Esophagus muscularis mucosa (tissue), 4 donors: ENCODE measurements around the gene PKHD1. TPM values are rescaled to one million over a fixed set of nuclear protein-coding genes. Genes with fewer than 3 reads are reported as not detected.

Experiments
- DNase-seq: peaks from one replicate; pipeline ENCODE4 v3.0.0-alpha.2; 2017; ENCODE audit errors: extremely low spot score
- H3K27ac ChIP-seq, 4 donors: fragments of 200-600 bp; sonication (generic); replicated peaks in 1 of 4; 1 replicate in 3 of 4; 2 replicates in 1 of 4; pipeline ENCODE4 v1.5.1; 2016 to 2019; ENCODE audit warnings: mild to moderate bottlenecking in 1 of 4
- H3K27me3 ChIP-seq, 4 donors: fragments of 200-600 bp; sonication (generic); one replicate each; pipeline versions ENCODE4 v1.5.1 to v1.6.0; 2016 to 2019
- H3K36me3 ChIP-seq, 4 donors: fragments of 200-600 bp; sonication (generic); one replicate each; pipeline ENCODE4 v1.5.1; 2016 to 2019
- H3K4me1 ChIP-seq, 4 donors: fragments of 200-600 bp; sonication (generic); one replicate each; pipeline ENCODE4 v1.5.1; 2016 to 2019
- H3K4me3 ChIP-seq, 4 donors: fragments of 200-600 bp; sonication (generic); 1 replicate in 2 of 4; 2 replicates in 2 of 4; pipeline ENCODE4 v1.5.1; 2016 to 2019; ENCODE audit warnings: mild to moderate bottlenecking in 4 of 4, moderate library complexity in 1 of 4
- H3K9me3 ChIP-seq, 4 donors: fragments of 200-600 bp; sonication (generic); 1 replicate in 3 of 4; 2 replicates in 1 of 4; pipeline ENCODE4 v1.5.1; 2016 to 2019
- CTCF ChIP-seq, 3 experiments: fragments of 200-600 bp in 2 of 3; fragments of 450-650 bp in 1 of 3; sonication (generic) in 2 of 3; IDR thresholded peaks; one replicate each; pipeline ENCODE4 v1.5.1; 2017 to 2019; ENCODE audit warnings: antibody characterized with exemption in 3 of 3, mild to moderate bottlenecking in 2 of 3, moderate library complexity in 1 of 3
- EP300 ChIP-seq: sonication (generic); formaldehyde crosslinking; IDR thresholded peaks from one replicate; pipeline ENCODE4 v1.6.1; 2017; ENCODE audit warnings: antibody characterized with exemption
- POLR2A ChIP-seq: fragments of 450-650 bp; IDR thresholded peaks from one replicate; pipeline ENCODE4 v1.6.1; 2017; ENCODE audit warnings: antibody characterized with exemption, moderate library complexity, mild to moderate bottlenecking, low read depth
- POLR2AphosphoS5 ChIP-seq, 2 donors: sonication (generic); formaldehyde crosslinking; IDR thresholded peaks; one replicate each; pipeline ENCODE4 v1.6.1; 2017; ENCODE audit warnings: antibody characterized with exemption in 2 of 2
- WGBS: methylation state at CpG from one replicate; pipeline ENCODE4 v1.1.5; 2018; 5-methylcytosine and 5-hydroxymethylcytosine counted together
- intact Hi-C: fragments of 100-400 bp; cut with DNase I; formaldehyde crosslinking; loops from one replicate; pipeline ENCODE4 v1.15.1; 2023
- total RNA-seq, 4 donors: library from RNA; depleted of rRNA; stranded (reverse); fragments of >200 nt; gene quantifications; one replicate each; pipeline versions ENCODE4 v1.1.0 to v1.2.1, GENCODE V29; 2016

Gene PKHD1
- total RNA-seq, 4 donors from 2014 or later, result under 0.01 TPM; not detected in 3

- intact Hi-C loops, result no loop called here
- H3K27ac ChIP-seq, result no peak overlapping the region
Observed at GRCh38 chr6:51824940-51825339, 262.5 kb downstream of the PKHD1 start.

GRCh38 chr6:51820555-51820954 is 266.9 kb downstream of the PKHD1 start:
- Histone ChIP-seq H3K9me3 (no peaks in the 10 kb centered on the region), H3K27ac (no peak overlapping the region), H3K27me3 (no peaks in the 10 kb centered on the region), H3K4me3 (no peak overlapping the region), H3K4me1 (no peaks in the 10 kb centered on the region), H3K36me3 (no peaks in the 10 kb centered on the region)
- DNase-seq, result no peak
- intact Hi-C loops, result no loop called here
- no peak for TF ChIP-seq EP300

More at GRCh38 chr6:51824940-51825339, 262.5 kb downstream of the PKHD1 start:
- DNase-seq, result no peak
- Histone ChIP-seq H3K36me3 (no peaks in the 10 kb centered on the region), H3K27me3 (no peaks in the 10 kb centered on the region), H3K9me3 (no peaks in the 10 kb centered on the region), H3K4me3 (no peak overlapping the region), H3K4me1 (no peaks in the 10 kb centered on the region)
- TF ChIP-seq EP300 (no peak), POLR2A (no peak), POLR2AphosphoS5 (IDR thresholded peaks at IDR 0.05) (no peak), CTCF (IDR thresholded peaks at IDR 0.05) (no peak)

GRCh38 chr6:51818520-51819022 is 268.8 kb downstream of the PKHD1 start:
- Histone ChIP-seq H3K27me3 (no peaks in the 10 kb centered on the region), H3K4me1 (no peaks in the 10 kb centered on the region), H3K9me3 (no peaks in the 10 kb centered on the region), H3K36me3 (no peaks in the 10 kb centered on the region), H3K4me3 (no peak overlapping the region), H3K27ac (no peak overlapping the region)
- DNase-seq, result no peak
- WGBS, result 62% methylated on average over 6 of the region's 6 CpGs
- intact Hi-C loops, result no loop called here
- TF ChIP-seq EP300 (no peak), CTCF (IDR thresholded peaks at IDR 0.05) (no peak), POLR2A (no peak)

- no peak for TF ChIP-seq POLR2A
- no peak for TF ChIP-seq POLR2AphosphoS5 (IDR thresholded peaks at IDR 0.05)
- no peak for TF ChIP-seq CTCF (IDR thresholded peaks at IDR 0.05)
- no peak for TF ChIP-seq EP300
- 60% methylated on average over 7 of the region's 7 CpGs for WGBS
- DNase-seq, result no peak
- H3K36me3 ChIP-seq, result no peaks in the 10 kb centered on the region
- no peak overlapping the region for H3K4me3 ChIP-seq
- H3K4me1 ChIP-seq, result no peaks in the 10 kb centered on the region
- H3K9me3 ChIP-seq, result no peaks in the 10 kb centered on the region
- intact Hi-C loops, result no loop called here
- no peak overlapping the region for H3K27ac ChIP-seq
- no peaks in the 10 kb centered on the region for H3K27me3 ChIP-seq
Observed at GRCh38 chr6:51817832-51818231, 269.6 kb downstream of the PKHD1 start.

- Histone ChIP-seq H3K4me3 (no peak overlapping the region), H3K4me1 (no peaks in the 10 kb centered on the region), H3K36me3 (no peaks in the 10 kb centered on the region), H3K27me3 (no peaks in the 10 kb centered on the region), H3K27ac (no peak overlapping the region), H3K9me3 (peaks cover 0 to 12% (median under 1%) of the 10 kb centered on the region in 4 donors)
- no peak for DNase-seq
- 63% methylated on average over 1 of the region's 1 CpG for WGBS
- intact Hi-C loops, result no loop called here
- no peak for TF ChIP-seq POLR2AphosphoS5 (IDR thresholded peaks at IDR 0.05)
- no peak for TF ChIP-seq CTCF (IDR thresholded peaks at IDR 0.05)
- TF ChIP-seq POLR2A, result no peak
- no peak for TF ChIP-seq EP300
Observed at GRCh38 chr6:51814418-51814817, 273.0 kb downstream of the PKHD1 start.
